Measurements from ENCODE around the gene TCERG1L. TPM values are rescaled to one million over a fixed set of nuclear protein-coding genes. Genes with fewer than 3 reads are reported as not detected.
"Not testable (repeated sequence)": the region's sequence is repeated elsewhere in the genome, so short reads cannot be mapped to it uniquely, and the experiment has no call there.

Gene TCERG1L
- total and polyA plus RNA-seq, 11 donors: 0.11 to 0.25 TPM; not detected in 9

DNA sequence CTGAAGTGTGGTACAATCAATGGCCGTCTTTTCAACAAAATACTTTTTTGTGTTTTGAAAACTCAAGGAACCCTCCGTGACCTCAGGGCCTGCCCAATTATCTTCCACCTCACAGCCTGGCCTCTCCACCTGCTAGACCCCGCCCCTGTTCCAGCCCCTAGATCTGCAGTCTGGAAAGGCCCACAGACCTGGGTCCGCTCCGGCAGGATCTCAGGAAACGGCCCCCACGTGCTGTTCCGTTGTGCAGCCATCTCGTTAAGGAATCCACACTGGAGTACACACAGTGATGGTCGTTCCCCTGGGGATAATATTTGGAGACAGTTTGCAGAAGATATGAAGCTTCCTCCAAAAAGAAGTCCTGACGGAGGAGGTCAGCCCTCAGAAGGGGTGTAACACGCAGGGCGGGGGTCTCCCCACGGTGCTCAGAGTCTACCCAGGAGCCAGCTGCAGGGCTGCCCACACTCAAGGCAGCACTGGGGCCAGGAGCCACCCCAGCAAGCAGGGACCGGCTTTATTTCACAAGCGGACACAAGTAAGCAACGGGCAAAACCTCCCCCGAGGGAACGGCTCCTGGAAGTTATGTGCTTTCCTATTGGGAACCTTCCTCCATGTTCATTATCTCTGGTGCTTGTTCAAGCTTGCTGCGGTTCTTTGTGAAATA is 73.4 kb downstream of the TCERG1L start:
- DNase-seq (no peak), ATAC-seq (no peak)
- no peak overlapping the region for H3K4me3 ChIP-seq
- 66 to 76% (median 70%) methylated on average over 19 to 20 of the region's 20 CpGs for WGBS, 4 donors
- peaks cover 0 to 36% (median 10%) of the 10 kb centered on the region in 9 donors for H3K27me3 ChIP-seq
- H3K36me3 ChIP-seq: no peaks in the 10 kb centered on the region
- TF ChIP-seq, protein P1, sequence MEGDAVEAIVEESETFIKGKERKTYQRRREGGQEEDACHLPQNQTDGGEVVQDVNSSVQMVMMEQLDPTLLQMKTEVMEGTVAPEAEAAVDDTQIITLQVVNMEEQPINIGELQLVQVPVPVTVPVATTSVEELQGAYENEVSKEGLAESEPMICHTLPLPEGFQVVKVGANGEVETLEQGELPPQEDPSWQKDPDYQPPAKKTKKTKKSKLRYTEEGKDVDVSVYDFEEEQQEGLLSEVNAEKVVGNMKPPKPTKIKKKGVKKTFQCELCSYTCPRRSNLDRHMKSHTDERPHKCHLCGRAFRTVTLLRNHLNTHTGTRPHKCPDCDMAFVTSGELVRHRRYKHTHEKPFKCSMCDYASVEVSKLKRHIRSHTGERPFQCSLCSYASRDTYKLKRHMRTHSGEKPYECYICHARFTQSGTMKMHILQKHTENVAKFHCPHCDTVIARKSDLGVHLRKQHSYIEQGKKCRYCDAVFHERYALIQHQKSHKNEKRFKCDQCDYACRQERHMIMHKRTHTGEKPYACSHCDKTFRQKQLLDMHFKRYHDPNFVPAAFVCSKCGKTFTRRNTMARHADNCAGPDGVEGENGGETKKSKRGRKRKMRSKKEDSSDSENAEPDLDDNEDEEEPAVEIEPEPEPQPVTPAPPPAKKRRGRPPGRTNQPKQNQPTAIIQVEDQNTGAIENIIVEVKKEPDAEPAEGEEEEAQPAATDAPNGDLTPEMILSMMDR (IDR thresholded peaks at IDR 0.05): no peak
- no peak for TF ChIP-seq POLR2A (IDR thresholded peaks at IDR 0.05)
- intact Hi-C loops (cut with DNase I): no loop called here
- no peak overlapping the region for H3K27ac ChIP-seq
- no peaks in the 10 kb centered on the region for H3K4me1 ChIP-seq
- peaks cover 0 to 3% (median 0%) of the 10 kb centered on the region in 12 donors for H3K9me3 ChIP-seq

DNA sequence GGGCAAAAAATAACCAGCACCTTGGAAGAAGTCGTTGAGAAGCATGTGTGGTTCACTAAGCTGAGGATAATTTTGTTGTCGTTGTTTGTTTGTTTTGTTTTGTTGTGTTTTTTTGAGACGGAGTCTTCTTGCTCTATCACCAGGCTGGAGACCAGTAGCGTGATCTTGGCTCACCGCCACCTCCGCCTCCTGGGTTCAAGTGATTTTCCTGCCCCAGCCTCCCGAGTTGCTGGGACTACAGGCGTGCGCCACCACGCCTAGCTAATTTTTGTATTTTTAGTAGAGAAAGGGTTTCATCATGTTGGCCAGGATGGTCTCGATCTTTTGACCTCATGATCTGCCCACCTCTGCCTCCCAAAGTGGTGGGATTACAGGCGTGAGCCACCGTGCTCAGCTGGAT is 76.9 kb downstream of the TCERG1L start:
- H3K27ac ChIP-seq; H3K4me3 ChIP-seq; H3K4me1 ChIP-seq; ATAC-seq; DNase-seq; H3K9me3 ChIP-seq; intact Hi-C loops (cut with DNase I); H3K36me3 ChIP-seq: not testable (repeated sequence)
- 88 to 94% (median 91%) methylated on average over 13 of the region's 13 CpGs for WGBS, 4 donors
- peaks cover 0 to 28% (median 5%) of the 10 kb centered on the region in 9 donors for H3K27me3 ChIP-seq

DNA sequence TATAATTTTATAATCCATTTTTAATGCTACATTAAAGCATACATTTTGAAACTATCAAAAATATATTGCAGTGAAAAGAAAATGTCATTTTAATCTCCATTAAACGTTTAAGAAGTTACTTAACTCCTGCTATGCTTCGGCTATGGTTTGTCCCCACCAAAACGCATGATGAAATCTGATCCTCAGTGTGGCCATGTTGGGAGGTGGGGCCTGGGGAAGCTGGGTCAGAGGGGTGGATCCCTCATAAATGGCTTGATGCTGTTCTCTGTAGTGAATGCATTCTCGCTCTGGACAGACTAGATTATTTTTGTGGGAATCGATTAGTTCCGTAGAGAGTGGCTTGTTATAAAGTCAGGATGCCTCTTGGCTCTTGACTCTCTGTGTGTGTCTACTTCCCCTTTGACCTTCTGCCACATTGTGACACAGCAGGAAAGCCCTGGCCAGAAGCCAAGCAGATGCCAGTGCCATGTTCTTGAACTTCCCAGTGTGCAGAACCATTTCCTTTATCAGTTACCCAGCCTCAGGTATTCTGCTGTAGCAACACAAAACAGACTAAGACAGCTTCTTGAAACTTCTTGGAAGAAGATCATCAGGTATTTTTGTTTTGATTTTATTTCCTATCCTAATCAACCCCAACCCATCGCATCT is 77.8 kb downstream of the TCERG1L start:
- whole genome bisulfite sequencing, 4 donors: 68 to 75% (median 70%) methylated on average over 7 of the region's 7 CpGs
- H3K36me3 ChIP-seq: no peaks in the 10 kb centered on the region
- H3K27ac ChIP-seq: no peak overlapping the region
- H3K27me3 ChIP-seq: peaks cover 0 to 20% (median 0%) of the 10 kb centered on the region in 9 donors
- intact Hi-C loops (cut with DNase I): no loop called here
- DNase-seq: no peak
- TF ChIP-seq, protein P1 (IDR thresholded peaks at IDR 0.05): no peak
- TF ChIP-seq POLR2A (IDR thresholded peaks at IDR 0.05): no peak
- ATAC-seq: no peak
- no peak overlapping the region for H3K4me3 ChIP-seq
- peaks cover 0 to 8% (median 0%) of the 10 kb centered on the region in 12 donors for H3K9me3 ChIP-seq
- no peaks in the 10 kb centered on the region for H3K4me1 ChIP-seq

DNA sequence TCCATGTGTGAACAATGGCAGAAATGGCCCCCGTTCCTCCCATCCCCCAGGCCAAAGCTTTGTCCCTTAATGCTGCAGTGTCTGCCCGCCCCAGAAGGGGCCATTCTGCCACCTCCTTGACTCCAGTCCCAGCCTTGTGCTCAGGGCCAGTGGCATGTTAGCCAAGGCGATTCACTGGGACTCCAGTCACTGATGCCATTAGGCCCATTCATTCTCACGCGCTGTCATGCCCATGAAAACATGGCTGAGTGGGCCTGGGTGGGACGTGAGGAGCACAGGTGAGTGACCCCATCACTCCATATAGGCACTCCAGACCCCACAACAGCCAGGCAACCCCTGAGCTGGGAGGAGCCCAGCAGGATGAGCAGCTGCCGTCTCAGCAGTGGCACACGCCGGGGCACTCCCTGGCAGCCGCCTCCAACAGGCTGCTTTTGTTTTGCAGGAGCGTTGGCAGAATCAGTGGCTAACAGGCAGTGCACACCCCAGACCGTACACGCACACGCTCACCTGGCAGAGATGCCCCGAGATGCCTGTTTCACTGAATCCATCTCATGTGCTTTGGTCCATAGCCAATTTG is 79.5 kb downstream of the TCERG1L start:
- H3K4me1 ChIP-seq: no peaks in the 10 kb centered on the region
- peak in 1 of 5 donors; percentile 40 for DNase-seq
- H3K36me3 ChIP-seq: no peaks in the 10 kb centered on the region
- no peak overlapping the region for H3K4me3 ChIP-seq
- TF ChIP-seq, protein P1 (IDR thresholded peaks at IDR 0.05): no peak
- TF ChIP-seq POLR2A (IDR thresholded peaks at IDR 0.05): no peak
- WGBS, 4 donors: 80 to 81% (median 80%) methylated on average over 13 to 15 of the region's 15 CpGs
- ATAC-seq: no peak
- peaks cover 0 to 10% (median 0%) of the 10 kb centered on the region in 9 donors for H3K27me3 ChIP-seq
- H3K9me3 ChIP-seq: peaks cover 0 to 8% (median 0%) of the 10 kb centered on the region in 12 donors
- H3K27ac ChIP-seq: no peak overlapping the region
- intact Hi-C loops (cut with DNase I): no loop called here
